HG03196 (cell line): ENCODE results near the gene LAMC2.
"Not testable (repeated sequence)": the region's sequence is repeated elsewhere in the genome, so short reads cannot be mapped to it uniquely, and the experiment has no call there.

ENCODE experiments used
- ATAC-seq: cut with Tn5 transposase; IDR thresholded peaks from one replicate; pipeline ENCODE4 v1.9.1; 2021; ENCODE audit not compliant: unreplicated experiment

LAMC2 gene

DNA sequence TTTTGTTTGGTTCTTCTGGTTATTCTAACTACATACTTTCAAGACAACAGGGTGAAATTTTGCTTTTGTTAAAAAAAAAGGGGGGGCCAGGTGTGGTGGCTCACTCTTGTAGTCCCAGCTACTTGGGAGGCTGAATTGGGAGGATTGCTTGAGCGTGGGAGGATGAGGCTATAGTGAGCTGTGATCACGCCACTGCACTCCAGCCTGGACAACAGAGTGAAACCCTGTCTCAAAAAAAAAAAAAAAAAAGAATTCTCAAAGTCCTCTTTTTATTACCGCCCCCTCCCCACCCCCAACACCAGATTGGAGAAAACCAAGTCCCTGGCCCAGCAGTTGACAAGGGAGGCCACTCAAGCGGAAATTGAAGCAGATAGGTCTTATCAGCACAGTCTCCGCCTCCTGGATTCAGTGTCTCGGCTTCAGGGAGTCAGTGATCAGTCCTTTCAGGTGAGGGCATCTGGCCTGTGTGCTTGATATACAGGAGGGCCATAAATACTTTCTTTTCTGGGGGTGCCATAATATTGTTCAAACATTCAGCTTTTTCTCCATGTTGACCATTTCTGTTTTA, 50.2 kb downstream of the LAMC2 start:
- no peak for ATAC-seq

DNA sequence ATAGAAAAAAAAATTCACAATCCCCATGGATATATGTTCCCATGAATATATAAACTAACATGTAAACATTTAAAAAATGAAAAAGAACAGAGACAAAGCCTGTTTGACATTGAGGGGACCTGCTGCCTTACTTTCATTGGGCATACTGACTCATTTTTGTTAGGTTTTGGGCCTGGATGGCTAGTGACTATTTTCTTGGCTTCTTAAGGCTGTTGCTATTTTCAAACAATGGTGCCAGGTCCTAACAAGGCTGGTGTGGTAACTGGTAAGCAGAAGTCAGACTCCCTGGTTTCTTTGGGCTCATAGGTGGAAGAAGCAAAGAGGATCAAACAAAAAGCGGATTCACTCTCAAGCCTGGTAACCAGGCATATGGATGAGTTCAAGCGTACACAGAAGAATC, 51.0 kb downstream of the LAMC2 start:
- ATAC-seq = no peak

DNA sequence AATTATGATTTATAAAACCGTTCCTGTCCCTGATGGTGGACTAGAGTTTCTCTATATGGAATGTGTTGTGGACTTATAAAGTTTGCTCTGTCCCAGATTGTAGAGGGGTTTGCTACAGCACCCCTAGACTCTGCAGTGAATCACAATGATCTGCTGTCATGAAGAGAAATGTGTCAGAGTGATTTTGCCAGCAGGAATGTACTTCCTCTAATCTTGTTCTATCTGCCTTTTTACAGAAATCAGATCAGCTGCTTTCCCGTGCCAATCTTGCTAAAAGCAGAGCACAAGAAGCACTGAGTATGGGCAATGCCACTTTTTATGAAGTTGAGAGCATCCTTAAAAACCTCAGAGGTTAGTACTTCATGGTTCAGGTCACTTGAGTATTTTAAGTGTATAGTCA, 52.0 kb downstream of the LAMC2 start:
- no peak for ATAC-seq

DNA sequence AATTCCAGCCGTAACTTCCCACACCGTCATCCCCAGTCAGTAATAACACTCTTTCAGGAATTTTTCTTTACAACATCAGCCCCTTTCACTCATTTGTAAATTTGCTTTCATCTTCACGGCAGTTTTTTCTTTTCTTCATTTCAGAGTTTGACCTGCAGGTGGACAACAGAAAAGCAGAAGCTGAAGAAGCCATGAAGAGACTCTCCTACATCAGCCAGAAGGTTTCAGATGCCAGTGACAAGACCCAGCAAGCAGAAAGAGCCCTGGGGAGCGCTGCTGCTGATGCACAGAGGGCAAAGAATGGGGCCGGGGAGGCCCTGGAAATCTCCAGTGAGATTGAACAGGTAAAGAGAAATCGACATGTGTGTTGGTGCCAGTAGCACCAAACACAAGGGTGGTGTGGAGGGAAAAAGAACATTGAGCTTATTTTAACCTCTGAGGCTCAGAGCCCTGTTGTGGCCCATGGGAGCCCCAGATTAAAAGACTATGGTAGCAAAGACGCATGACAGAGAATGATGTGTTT, 53.2 kb downstream of the LAMC2 start:
- no peak for ATAC-seq

DNA sequence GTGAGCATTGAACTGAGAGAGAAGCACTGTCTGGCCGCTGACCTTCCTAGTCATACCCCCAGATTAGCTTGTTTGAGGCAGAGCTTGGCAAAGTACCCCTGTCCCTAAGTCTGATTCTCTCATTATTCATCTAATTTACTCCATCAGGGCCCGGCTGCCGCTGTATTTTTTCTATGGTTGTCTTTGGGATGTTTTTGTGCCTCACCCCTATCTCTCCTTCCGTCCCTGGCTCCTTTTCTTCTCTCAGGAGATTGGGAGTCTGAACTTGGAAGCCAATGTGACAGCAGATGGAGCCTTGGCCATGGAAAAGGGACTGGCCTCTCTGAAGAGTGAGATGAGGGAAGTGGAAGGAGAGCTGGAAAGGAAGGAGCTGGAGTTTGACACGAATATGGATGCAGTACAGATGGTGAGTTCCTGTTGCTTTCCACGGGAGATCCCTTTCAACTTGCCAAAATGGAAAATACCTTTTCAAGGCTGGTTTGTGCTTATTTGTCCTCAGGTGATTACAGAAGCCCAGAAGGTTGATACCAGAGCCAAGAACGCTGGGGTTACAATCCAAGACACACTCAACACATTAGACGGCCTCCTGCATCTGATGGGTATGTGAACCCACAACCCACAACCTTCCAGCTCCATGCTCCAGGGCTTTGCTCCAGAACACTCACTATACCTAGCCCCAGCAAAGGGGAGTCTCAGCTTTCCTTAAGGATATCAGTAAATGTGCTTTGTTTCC, 53.9 kb downstream of the LAMC2 start:
- ATAC-seq = no peak

DNA sequence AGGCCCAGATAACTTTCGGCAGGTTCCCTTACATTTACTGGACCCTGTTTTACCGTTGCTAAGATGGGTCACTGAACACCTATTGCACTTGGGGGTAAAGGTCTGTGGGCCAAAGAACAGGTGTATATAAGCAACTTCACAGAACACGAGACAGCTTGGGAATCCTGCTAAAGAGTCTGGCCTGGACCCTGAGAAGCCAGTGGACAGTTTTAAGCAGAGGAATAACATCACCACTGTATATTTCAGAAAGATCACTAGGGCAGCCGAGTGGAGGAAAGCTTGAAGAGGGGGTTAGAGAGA, 54.4 kb downstream of the LAMC2 start:
- ATAC-seq = no peak

DNA sequence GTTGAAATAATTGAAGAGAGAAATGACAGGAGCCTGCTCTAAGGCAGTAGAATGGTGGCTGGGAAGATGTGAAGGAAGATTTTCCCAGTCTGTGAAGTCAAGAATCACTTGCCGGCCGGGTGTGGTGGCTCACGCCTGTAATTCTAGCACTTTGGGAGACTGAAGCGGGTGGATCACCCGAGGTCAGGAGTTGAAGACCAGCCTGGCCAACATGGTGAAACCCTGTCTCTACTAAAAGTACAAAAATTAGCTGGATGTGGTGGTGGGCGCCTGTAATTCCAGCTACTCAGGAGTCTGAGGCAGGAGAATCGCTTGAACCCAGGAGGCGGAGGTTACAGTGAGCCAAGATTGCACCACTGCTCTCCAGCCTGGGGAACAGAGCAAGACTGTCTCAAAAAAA, 54.8 kb downstream of the LAMC2 start:
- ATAC-seq = not testable (repeated sequence)

DNA sequence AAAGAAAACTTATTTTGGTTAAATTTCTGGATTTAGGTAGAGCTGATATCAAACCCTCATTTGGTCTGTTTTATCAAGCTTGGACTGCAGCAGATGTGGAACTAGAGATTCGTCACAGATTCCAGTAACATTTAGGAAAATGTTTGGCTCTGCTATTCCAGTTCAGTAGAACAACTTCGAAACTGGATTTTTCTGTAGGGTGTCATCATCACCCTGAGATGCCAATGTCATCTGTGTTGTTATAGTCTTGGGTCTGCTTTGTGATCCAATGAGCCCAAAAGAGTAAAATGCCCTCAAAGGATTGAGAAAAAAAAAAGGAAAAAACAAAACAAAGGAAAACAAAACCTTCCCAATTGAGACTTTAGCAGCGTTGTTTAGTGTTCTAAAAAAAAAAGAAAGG, 55.4 kb downstream of the LAMC2 start:
- ATAC-seq = no peak

DNA sequence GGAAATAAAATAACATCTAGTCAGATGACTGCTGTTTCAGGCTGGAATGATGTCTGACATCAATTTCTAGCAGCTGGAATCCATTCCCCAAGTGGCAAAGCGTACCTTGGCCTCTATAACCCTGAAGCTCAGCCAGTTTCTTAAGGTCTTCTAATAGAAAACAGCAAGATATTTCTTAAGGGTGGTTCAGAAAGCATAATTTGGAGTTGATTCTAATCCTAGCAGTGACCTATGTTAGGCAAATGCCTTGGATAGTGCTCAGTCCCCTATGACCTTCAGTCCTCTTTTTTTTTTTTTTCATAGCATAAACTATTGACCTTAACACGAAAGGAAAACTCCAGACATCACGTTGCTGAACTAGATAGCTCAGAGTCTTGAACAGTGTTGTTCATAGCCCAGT, 56.5 kb downstream of the LAMC2 start:
- no peak for ATAC-seq

DNA sequence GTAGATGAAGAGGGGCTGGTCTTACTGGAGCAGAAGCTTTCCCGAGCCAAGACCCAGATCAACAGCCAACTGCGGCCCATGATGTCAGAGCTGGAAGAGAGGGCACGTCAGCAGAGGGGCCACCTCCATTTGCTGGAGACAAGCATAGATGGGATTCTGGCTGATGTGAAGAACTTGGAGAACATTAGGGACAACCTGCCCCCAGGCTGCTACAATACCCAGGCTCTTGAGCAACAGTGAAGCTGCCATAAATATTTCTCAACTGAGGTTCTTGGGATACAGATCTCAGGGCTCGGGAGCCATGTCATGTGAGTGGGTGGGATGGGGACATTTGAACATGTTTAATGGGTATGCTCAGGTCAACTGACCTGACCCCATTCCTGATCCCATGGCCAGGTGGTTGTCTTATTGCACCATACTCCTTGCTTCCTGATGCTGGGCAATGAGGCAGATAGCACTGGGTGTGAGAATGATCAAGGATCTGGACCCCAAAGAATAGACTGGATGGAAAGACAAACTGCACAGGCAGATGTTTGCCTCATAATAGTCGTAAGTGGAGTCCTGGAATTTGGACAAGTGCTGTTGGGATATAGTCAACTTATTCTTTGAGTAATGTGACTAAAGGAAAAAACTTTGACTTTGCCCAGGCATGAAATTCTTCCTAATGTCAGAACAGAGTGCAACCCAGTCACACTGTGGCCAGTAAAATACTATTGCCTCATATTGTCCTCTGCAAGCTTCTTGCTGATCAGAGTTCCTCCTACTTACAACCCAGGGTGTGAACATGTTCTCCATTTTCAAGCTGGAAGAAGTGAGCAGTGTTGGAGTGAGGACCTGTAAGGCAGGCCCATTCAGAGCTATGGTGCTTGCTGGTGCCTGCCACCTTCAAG, 57.3 kb downstream of the LAMC2 start:
- ATAC-seq = no peak

DNA sequence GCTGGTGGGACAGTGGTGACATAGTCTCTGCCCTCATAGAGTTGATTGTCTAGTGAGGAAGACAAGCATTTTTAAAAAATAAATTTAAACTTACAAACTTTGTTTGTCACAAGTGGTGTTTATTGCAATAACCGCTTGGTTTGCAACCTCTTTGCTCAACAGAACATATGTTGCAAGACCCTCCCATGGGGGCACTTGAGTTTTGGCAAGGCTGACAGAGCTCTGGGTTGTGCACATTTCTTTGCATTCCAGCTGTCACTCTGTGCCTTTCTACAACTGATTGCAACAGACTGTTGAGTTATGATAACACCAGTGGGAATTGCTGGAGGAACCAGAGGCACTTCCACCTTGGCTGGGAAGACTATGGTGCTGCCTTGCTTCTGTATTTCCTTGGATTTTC, 58.4 kb downstream of the LAMC2 start:
- ATAC-seq = no peak

DNA sequence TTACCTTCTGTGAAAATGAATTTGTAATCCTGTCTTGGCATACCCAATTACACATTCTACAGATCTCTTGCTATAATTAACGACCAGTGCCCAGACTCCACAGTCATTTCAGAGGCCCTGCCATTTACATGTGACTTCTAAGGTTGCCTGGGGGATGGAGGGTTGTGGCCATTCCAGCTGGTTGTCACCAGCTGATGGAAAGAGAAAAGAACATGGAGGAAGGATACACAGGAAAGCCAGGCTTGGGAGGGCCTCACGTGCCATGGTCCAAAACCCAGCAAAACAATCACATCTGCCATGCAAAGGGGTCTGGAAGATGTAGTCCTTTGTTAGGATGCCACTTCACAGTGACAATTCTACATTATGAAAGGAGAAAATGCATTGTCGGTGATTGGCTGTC, 59.3 kb downstream of the LAMC2 start:
- ATAC-seq = no peak

DNA sequence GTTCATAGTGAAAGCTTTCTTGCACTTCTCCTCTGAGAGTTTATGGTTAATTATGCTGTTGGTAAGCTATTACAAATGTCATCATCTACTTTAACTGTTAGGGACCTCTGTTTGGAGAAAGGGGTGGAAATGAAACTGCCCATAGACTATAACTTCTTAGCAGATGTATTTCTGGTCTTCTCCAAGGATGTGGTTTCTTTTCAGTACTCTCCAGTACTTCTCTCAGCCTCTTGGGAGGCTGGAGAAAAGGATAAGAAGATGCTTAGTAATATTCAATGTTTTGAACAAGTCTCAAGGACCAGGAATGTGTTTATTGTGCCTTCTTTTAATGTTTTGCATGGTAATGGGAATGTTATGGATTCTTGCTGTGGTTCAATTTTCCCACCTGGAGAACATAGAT, 60.4 kb downstream of the LAMC2 start:
- no peak for ATAC-seq

DNA sequence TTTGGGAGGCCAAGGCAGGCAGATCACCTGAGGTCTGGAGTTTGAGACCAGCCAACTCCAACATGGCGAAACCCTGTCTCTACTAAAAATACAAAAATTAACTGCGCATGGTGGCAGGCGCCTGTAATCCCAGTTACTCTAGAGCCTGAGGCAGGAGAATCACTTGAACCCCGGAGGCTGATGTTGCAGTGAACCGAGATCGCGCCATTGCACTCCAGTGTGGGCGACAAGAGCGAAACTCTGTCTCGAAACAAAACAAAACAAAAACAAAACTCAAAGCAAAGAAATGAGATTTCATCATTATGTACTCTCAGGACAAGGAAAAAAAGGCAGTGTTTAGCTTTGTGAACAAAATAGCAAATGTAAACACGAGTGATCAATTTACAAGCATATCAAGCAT, 61.0 kb downstream of the LAMC2 start:
- no peak for ATAC-seq

DNA sequence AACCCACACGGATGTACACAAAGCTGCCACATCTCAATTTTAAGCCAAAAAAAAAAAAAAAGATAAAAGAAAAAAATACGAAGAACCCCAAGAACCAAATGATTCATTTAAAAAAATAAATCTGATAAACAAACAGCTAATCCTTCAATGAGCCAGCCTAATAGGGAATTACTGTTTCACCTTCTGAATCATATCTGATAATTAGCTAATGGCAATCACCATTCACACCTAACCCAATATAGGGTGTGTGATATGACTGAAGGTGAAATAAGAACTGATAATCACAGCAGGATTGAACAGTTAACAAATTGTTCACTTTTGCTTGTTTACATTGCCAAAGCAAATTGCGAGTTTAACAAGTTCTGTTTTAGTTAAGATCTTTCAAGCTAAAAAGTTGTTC, 61.4 kb downstream of the LAMC2 start:
- ATAC-seq = no peak

DNA sequence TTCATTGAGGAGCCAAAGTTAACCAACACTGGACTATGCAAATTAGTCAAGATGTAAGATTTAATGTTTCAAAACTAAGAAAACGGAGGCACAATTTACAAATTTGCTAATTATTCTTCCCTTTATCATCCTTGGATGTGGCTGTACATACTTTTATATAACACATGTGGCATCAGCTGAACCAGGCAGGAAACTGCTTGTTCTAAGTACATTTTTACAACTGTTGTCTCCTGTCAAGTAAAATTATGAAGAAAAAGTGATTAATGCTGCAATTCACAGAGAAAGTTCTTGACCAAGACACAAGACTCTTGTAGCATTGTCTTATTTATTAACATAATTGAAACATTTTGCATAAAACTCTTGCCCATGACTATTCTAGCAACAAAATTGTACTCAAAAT, 61.9 kb downstream of the LAMC2 start:
- ATAC-seq = no peak

DNA sequence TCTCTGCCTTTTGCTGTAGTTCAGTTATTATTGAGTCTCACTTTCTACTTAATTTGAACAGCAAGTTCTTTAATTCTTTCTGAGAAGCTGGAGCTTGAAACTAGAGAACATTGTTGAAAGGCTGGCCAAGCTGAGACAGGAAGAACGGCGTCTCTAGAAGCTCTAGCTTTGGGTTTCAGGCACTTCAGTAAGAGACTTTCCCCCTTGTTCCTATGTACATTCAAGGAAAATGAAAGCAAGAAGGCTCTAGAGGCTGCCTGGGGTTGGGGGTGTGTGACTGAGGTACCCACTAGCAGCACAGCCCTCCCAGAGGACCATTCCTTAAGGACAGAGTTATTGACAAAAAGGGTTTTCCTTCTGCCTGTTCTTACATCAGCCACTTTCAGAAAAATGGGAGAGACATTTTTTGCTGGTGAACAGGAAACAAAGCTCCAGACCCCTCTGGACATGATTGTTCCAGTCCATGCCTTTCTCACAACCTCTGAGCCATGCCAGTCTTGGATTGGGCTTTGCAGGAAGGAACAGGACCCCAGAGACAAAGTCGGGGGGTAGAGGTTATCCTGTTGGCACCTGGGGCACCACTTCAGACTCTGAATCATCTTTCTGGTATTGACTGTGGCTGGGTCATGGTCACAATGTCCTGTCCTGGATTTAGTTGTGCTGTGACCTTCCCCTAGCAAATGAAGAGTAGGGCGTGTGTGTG, 63.1 kb downstream of the LAMC2 start:
- no peak for ATAC-seq

DNA sequence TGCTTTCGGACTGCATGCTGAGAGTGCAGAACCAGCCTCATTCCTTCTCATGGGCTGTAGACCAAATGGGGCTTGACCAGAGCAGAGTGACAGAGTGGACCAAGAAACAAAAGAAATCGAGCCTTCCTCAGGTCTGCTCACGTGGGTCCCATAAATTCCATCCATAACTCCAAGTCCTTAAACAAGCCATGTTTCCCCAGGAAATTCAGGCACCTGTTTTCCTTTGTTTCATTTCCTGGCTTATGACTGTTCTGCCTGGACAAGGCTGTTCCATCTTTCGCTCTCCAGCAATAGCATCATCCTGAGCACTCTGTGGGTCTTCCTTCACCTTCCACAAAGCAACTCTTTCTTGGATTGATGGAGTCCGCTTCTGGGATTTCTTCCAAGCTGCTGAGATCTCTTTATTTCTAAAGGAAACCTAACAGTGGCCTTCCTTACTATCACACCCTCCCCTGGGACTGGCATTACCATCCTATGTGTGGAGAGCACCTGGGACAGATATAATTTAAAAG, 63.9 kb downstream of the LAMC2 start:
- ATAC-seq = no peak

DNA sequence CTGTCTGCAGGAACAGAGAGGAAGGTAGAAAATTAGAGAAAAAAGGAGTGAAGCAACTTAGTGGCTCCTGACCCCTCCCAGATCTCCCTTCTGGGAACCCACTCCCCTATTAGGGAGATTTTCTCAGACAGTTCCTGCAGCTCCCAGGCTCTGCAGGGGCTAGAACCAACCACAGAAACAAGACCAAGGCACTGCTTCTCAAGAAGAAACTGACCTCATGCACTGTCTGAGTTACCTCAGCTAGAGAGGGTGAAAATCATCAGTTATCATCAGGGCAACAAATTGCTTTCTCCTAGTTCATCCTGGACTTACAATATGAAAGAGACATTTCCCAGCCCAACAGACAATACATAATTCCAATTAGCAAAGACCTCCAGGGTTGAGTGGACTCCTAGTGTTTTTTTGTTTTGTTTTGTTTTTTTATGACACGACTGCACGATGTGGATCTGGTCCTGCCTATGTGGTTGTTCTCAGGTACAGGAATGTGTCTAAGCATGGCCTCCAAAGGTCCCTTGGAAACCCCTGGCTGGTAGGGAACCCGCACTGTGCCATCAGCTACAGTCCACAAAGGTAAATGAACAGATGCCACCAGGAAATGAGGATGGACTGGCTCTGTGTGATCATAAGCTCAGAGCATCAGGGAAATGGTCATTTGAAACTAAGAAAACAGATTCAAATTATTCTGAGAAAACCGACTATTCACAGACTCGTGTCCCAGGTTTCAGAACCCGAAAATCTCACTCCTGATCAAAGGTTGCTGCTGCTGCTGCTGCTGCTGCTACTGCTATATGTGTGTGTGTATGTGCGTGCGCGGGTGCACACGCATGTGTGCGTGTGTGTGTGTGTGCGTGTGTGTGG, 65.3 kb downstream of the LAMC2 start:
- ATAC-seq = no peak

DNA sequence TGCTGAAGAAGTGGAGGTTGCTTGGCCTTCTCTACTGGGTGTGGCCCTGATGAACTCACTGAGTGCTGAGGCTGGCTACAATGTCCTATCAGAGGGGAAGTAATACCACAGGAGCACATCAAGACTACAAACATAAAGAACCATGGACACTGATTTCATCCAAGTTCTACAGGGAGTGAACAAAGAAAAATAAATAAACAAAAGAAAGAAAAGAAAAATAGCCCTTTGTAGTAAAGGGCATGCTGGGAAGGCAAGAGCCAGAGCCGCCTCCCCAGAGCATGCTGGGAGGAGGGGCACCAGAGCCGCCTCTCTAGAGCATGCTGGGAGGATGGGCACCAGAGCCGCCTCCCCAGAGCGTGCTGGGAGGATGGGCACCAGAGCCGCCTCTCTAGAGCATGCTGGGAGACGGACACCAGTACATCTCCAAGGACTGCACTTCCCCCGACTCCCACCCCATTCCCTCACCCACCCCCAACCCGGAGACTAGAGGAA, 65.9 kb downstream of the LAMC2 start:
- ATAC-seq = no peak
